ENCODE data around the gene FARS2.

DNA sequence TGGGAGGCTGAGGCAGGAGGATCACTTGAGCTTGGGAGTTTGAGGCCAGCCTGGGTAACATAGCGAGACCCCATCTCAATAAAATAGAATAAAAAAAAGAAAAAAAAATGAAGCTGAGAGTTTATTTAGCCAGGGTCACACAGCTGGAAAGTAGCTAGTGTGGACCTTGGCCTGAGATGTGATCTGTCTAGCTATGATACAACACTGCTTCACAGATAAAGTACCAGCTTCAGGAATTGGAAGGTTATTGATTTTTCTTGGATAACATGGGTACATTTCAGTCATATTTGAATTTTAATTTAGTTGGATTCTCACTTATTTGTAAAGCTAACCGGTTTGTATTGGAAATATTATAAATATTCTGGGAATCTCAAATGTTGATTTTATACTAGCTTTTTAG lies 5.1 kb downstream of the FARS2 start:
- TF ChIP-seq, protein P1, sequence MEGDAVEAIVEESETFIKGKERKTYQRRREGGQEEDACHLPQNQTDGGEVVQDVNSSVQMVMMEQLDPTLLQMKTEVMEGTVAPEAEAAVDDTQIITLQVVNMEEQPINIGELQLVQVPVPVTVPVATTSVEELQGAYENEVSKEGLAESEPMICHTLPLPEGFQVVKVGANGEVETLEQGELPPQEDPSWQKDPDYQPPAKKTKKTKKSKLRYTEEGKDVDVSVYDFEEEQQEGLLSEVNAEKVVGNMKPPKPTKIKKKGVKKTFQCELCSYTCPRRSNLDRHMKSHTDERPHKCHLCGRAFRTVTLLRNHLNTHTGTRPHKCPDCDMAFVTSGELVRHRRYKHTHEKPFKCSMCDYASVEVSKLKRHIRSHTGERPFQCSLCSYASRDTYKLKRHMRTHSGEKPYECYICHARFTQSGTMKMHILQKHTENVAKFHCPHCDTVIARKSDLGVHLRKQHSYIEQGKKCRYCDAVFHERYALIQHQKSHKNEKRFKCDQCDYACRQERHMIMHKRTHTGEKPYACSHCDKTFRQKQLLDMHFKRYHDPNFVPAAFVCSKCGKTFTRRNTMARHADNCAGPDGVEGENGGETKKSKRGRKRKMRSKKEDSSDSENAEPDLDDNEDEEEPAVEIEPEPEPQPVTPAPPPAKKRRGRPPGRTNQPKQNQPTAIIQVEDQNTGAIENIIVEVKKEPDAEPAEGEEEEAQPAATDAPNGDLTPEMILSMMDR (IDR thresholded peaks at IDR 0.05; ENCODE audit: borderline replicate concordance, extremely low read depth, low read length, poor library complexity, severe bottlenecking): no peak
- no peak for TF ChIP-seq EZH2 (IDR thresholded peaks at IDR 0.05; ENCODE audit: borderline replicate concordance, low read depth, low read length, severe bottlenecking)
